HG03159 (cell line): ENCODE data around the gene PTPN3.

Experiments used
- ATAC-seq: cut with Tn5 transposase; IDR thresholded peaks from one replicate; pipeline ENCODE4 v1.9.1; 2021; ENCODE audit warnings: mild to moderate bottlenecking, moderate library complexity; ENCODE audit not compliant: unreplicated experiment

The PTPN3 gene

GRCh38 chr9:109428854-109429253, 69.3 kb downstream of the PTPN3 start:
- no peak for ATAC-seq

- ATAC-seq, result no peak
These were observed 70.2 kb downstream of the PTPN3 start for GRCh38 chr9:109427886-109428285.

DNA sequence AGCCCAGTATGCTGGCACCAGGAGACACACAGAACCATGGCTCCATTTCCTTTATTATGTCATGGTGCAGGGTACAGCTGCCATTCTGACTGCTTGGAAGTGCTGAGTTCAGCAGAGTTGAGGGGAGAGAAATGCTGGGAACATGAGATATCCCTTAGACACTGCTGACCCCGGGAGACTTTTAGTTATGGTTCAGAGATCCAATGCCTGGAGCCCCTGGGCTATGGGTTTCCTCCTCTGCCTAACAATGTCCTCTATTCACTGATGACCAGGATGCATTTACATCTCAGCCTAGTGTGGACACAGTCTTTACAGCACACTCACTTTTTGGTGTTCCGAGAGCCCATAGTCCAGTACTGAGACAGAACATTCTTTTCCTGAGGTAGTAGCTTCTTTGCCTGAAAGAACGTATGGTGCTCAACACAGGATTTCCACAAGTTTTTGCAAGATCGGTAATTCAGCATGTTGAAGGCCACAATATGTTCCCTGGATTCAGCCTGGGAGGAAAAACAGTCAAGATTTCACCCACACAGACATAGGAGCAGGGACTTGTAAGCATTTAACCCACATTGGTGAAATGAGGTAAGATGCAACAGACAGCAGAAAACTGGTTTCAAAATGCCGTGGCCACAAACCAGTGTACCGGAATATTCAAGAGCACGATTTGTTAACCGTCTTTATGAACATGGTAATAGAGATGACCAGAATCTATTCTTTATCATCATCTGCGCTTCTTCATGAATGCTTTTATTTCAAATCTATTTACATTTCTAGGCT, 71.3 kb downstream of the PTPN3 start:
- no peak for ATAC-seq

GRCh38 chr9:109424618-109425017, 73.5 kb downstream of the PTPN3 start:
- no peak for ATAC-seq

GRCh38 chr9:109423877-109424276, 74.2 kb downstream of the PTPN3 start:
- ATAC-seq, result no peak

DNA sequence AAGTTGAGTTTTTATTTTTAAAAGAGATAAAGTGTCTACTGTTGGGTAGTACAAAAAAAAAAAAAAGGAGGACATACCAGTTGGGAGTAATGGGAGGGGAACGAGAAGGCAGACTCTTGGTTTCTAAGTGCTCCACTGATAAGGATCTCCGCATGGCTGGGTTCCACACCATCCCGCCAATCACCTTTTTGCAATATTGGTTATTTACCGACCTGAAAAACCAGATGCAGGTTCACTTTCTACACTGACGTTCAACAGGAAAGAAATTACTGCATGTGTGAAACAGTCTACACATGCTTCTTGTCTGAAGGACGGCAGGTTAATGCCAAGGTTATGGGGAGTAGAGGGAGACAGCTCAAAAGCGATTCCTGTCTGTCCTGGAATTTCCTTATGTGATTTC, 75.5 kb downstream of the PTPN3 start:
- peak; percentile 82 for ATAC-seq

- ATAC-seq, result no peak
These were observed 76.8 kb downstream of the PTPN3 start for GRCh38 chr9:109421026-109421970.

DNA sequence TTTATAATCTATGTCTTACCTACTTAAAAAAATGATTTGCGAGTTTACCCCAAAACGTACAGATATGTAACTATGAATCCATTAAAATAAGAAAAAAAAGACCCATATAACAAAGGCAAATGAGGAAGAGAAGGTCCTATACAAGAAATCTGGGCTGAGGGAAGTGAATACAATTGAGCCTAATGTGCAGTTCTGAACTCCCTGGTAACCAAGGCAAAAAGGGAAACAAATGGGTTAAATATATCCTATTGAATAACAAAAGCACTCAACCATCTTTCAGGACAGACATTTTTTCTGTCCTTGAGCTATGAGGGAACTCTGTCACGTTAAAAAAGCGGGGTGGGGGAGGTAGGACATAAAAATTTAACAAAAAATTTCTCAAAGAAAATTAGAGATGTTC, 78.6 kb downstream of the PTPN3 start:
- ATAC-seq, result no peak

DNA sequence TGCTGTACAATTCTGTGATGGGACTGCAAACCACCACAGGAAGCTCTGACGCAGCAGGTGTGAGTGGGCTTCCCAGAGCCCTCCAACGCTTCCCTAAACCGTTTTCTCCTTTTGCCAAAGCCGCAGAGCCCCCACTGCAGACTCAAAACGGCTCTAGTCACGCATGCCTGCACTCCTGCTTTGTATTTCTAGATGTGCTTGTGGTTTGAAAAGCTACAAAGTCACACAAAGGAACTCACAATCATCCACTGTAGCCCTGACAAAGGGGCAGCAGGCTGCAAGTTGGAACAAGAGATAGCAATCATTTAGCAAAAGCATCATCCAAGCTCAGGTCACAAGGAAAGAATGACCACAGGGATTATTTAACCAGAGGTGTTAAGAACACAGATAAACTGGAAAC, 79.3 kb downstream of the PTPN3 start:
- no peak for ATAC-seq

GRCh38 chr9:109417585-109418544, 80.2 kb downstream of the PTPN3 start:
- ATAC-seq, result no peak

- no peak for ATAC-seq
These were observed 81.1 kb downstream of the PTPN3 start for GRCh38 chr9:109417054-109417453.

GRCh38 chr9:109416135-109416706, 81.9 kb downstream of the PTPN3 start:
- peak; percentile 48 for ATAC-seq

- ATAC-seq, result no peak
These were observed 83.9 kb downstream of the PTPN3 start for GRCh38 chr9:109414125-109414785.

GRCh38 chr9:109411798-109412352, 86.2 kb downstream of the PTPN3 start:
- ATAC-seq, result peak; percentile 59

DNA sequence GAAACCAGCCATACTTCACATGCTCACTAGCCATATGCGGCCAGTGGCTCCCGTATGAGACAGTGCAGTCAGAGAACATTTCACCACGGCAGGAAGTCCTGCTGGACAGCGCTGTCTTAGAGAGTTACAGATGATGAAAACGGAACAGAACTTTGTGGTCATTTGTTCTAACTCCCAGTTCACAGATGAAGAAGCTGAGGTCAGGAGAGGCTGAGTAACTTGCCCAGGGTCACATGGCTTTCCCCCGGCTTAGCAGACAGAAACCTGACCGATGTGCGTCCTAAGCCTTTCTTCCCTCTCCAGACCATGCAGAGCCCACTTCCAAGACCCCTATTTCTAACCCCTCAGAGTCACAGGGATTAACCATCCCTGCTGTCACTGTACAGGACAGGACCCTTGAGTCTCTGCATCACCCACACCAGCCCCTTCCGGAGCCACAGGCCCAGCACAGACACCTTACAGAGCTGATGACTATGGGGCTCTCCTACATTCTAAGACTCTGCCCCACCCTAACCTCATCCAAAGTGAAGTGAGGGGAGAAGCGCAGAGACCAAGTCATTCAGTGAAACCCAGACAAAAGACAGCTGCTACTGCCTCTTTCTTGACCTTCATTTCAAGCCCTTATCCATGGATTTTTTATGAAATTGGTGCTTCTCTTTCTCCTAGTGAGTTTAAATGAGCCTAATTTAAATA, 86.9 kb downstream of the PTPN3 start:
- peak; percentile 63 for ATAC-seq

- peak; percentile 42 for ATAC-seq
These were observed 88.2 kb downstream of the PTPN3 start for GRCh38 chr9:109409773-109410397.

DNA sequence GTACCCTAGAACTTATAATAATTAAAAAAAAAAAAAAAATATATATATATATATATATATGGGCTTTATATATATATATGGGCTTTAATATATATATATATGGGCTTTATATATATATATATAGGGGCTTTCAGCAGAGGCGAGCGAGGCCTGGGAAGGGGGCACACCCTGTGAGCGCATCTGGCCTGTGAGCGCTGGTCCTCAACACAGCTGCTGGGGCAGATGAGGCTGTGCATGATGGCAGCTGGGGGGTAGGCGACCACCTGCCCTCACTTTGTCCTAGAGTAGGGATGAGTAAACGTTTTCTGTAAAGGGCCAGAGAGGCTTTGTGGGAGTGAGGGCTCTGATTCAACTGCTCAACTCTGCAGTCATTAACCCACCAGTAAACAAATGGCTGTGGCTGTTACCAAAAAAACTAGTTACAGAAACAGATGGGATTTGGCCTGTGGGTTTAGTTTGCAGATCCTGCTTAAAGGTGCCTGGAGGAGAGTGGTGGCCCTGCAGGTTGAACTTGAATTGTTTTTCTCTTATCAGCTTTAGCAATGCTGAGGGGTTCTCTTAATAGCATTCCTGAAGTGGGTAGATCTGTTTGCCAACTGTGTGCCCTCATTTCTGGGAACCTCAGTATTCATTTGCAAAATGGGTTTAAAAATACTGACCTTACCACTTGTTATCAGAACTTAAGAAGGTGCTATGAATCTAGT, 89.2 kb downstream of the PTPN3 start:
- no peak for ATAC-seq

GRCh38 chr9:109403766-109404320, 94.3 kb downstream of the PTPN3 start:
- no peak for ATAC-seq
